ENCODE data around the gene ACADSB. TPM values are rescaled to one million over a fixed set of nuclear protein-coding genes. Genes with fewer than 3 reads are reported as not detected.
A peak's percentile ranks its signal among the peaks of the same experiment; 100 is the strongest.

The ACADSB gene
- total RNA-seq, 1 donor from 2014 or later: 13.1 TPM

DNA sequence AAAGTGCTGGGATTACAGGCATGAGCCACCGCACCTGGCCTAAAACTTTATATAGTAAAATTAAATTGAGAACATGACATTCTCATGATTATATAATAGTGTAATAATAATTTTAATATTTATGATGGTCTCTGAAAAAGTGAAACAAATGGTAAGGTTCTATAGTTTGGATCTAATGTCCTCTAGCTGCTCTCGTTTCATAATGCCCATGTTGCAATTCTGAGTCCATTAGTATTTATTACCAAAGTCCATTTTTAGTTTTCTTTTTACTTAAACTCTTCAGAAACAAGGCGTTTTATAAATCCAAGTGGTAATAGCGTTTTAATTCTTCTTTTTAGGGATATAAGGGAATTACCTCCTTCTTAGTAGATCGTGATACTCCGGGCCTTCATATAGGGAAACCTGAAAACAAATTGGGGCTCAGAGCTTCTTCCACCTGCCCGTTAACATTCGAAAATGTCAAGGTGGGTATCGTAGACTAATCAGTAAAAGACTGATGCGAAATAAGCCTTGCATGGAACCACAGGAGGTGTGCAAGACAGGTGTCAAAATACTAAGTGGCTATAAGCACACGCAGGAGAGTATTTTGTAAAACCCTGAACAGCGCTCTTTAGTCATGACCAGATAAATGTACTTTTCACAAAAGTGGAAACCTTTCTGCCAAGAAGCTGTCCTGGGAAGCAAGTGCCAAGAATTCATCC, 34.1 kb downstream of the ACADSB start:
- no peak for DNase-seq

DNA sequence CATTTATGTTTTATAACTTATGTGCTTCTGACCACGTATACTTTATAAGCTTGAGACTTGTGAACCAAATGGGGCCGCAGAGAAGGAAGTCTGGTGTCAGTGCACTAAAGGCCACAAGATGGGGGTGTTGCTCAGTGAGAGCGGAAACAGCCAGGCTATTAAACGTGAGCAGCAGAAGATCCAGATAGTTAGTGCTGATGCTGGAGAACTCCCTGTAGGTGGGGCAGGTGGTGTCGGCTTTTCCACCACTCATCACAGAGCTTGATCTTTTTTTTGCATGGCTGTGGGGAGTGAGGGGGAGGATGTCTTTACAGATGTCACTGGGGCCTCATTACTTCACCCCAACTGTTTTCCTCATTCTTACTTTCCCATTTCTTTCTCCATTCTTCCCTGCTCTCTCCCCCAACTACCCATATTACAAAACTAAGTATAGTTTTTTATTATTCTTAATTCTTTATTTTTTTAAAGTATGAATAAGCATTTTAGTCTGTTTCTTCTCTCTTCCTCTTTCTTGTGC, 34.7 kb downstream of the ACADSB start:
- peak; percentile 20 for DNase-seq

DNA sequence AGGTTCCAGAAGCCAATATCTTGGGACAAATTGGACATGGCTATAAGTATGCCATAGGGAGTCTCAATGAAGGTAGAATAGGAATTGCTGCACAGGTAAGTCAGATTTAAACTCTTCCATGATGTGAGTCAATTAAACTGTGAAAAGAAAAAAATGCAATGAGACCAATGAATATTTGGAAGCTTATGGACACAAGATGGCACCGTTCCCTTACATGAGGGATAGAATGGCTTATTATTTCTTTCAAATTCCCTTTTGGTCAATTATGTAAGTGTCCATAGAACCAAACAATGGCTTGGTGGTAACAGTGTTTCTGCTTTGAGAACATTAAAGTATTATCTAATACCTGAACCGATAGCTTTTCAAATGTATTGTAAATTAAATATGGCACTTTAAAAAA, 35.6 kb downstream of the ACADSB start:
- no peak for DNase-seq

DNA sequence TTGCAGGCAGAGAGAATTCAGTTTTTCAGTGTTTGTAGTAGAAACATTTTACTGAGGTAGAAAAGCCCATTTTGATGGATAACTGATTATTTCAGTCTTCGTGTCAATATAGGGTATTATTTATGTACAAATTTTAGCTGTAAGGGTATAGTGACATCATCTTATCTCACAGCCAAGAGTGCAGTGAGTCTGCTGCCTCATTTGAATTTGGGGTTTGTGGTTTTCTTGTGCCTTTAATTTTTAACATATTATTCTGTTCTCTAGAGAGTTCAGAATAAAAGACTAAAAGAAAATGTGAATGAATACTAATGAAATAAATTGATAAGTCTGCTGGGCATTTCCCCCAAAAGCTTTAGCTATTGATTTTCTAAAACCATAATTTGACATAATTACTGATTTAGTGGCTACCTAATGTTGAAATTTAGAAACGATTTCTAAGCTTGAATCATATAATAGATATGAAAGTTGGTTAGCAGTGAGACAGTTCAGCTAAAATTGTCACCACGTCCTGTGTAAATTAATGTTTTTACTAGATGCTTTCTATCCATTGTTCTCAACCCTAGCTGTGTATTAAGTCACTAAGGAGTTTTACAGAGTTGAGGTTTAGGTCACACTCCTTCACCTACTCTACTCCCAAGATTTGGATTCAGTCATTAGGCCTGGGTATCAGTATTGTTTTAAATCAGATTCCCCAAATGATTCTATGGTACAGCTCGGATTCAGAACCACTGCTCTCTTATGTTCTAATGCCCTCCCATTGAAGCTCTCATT, 37.3 kb downstream of the ACADSB start:
- DNase-seq: no peak

DNA sequence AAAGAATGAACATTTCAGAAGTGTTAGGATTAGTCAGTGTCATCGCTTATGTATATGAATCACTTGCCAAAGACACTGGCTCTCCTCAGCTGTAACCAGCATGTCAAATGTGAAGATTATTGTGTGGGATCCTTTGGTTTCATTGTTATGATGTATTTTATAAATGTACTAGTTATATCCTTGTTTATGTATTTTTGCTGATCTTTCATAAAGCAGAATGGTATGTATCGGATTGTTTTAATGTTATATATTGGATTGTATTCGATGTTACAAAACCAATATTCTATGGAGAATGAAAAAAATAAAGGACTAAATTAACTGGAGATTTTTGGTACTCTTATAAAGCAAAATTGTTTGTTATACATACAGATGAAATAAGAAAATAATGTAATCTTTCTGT, 49.2 kb downstream of the ACADSB start:
- DNase-seq: no peak

DNA sequence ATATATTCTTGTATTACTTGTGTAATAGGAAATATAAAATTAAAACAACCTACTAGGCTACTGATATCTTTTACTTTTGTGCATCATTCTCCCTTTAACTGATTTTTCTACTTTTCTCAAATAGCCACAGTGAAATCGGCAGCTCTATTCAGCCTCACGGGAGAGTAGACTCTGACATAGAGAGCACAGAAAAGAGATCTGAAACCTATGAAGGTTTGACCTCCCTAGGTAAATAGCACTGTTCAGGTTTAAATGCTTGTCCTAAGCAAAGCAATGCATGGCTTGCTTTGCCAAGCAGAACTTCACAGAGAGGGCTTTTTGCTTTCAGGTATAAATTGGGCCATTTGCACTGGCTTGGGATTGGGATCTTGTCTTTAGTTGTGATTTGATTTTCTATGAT, 53.1 kb downstream of the ACADSB start:
- DNase-seq: no peak

DNA sequence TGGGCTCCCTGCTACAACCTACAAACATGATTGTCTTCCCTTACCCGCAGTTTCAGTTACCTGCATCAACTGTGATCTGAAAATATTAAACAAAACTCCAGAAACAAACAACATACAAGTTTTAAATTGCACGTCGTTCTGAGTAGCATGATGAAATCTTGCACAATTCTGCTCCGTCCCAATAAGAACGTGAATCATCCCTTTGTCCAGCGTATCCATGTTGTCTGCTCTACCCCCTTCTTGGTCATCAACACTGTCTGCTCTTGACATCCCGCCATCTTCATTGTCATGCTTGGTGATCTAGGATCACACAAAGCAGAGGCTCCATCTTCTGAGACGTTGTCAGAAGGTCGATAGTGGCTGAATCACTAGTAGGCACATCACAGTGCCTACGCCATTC, 53.9 kb downstream of the ACADSB start:
- DNase-seq: no peak

DNA sequence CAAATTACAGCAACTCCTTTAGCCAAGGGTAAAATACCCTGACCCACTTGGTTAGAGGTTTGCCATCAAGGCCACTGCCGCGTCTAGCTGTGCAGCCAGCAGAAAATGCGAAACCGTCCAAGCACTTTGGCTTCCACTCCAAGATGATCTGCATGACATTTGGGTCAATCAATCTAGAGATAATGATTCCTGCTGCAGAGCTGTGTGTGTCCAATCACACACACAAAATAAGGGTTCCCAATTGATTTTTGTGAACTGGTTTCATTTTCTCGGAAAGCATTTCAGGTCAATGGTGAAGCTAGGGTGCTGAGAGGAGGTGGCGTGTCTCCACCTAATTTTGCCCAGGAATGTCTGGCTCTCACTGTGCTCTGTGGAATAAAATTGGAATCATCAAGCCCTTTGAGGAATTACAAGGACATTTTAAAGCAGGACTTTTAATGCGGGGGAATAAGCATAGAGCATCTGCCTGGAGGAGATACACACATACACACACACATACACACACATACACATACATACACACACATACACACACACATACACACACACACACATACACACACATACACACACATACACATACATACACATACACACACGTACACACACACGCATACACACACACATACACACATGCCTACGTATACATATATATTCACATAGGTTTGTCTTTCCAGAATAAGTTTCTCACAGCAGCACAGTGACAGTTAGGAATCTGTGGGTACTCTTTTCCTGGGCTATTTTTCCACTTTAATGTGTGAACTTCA, 59.5 kb downstream of the ACADSB start:
- DNase-seq: no peak

DNA sequence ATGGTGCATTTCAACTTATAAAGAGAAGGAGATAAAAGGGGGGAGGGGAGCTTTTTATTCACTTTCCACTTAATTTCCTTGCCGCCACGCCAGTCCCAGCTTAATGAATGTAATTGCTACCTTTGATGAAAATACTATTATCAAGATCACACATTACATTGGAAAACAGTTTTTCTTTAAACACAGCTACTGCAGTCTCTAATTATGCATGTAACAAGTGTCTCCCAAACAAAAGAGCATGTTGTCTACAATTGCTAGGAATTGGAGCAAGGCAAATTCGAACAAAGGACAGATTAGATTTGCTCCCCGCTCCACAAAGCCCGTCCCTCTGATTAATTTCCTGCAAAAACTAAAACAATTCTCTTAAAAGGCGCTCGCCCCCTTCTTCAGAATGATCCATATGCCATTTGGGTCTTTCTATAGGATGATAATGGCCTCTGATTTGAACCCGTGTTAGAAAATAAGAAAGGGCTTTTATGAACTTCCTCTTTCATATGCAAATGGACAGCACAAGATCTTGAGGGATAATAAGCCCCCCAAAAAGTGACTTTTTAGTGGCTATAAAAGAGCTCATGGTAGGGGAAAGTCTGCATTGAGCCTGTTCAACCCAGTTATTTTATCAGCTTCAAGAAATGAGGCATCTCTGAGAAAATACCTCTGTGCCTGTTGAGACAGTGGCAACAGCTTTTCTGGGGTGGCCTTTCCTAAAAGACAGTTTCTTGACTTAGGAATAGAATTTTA, 60.6 kb downstream of the ACADSB start:
- DNase-seq: no peak

DNA sequence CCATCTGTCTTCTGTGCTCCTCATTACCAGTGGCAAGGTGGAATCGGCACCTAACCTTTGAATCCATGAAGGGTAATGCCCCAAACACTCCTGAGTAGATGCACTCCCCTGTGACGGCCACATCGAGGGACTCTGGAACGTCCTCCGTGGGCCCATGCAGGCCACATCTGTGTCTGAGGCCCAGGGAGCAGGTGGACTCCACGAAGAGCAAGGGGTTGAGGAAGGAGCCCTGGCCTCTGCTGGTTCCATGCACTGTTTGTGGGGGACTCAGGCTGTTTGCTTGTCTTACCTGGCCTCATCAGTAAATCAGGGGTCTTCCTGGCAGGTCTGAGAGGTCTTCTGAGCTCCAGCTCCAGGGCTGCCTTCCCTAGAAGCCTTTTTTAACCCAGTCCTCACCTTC, 64.4 kb downstream of the ACADSB start:
- DNase-seq: no peak

DNA sequence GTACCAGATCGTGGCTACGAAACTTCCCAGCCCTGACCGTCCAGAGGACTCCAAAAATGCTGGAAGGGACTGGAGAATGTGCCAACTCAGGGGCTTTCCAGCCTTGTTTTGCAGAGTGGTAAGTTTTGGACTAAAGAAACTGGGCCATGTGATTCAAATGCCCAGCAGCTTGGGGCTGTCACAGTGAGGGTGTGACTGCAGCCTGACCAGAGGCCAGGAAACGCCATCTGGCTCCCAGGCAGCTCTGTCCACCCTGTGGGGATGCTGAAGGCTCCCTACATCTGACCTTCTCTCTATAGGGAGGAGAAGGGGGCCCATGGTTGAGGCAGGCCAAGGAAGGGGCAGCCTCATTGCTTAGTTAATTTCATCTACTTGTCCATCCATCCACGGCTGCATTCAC, 65.4 kb downstream of the ACADSB start:
- no peak for DNase-seq

DNA sequence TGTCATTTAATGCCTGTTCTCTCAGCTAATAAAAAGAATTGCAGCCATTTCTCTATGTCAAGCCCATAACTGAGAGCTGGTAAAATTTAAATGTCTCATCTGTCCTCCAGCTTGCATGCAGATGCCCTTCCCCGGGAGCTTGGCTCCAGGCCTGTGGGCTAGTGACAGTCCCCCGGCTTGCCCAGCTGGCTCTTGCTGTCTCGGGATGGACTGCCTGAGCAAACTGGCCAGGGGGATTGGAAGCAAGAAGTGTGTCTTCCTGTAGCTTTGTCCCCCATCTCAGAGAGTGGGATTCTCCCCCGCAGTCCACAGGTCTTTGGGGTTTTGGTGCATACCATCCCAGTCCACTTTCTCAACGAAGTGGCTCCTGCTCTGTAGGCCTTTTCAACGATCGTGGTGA, 73.1 kb downstream of the ACADSB start:
- no peak for DNase-seq

DNA sequence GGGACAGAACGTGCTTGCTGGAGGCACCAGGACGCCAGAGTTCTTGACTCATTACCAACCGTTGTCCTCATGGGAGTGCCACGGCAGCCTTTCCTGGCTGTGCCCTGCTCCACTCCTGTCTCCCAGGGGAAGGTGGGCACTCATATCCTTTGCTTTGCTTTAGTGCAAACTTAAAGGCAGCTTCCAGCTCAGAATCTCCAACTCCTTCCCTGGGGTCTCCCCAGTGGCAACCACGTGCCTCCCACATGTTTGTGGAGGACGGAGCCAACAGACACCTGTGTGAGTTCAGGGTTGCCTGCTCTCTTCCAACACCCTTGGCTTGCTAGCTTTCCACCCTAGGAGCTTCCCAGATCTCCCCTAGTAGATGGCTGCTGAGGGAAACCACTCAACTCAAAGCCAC, 75.0 kb downstream of the ACADSB start:
- no peak for DNase-seq

DNA sequence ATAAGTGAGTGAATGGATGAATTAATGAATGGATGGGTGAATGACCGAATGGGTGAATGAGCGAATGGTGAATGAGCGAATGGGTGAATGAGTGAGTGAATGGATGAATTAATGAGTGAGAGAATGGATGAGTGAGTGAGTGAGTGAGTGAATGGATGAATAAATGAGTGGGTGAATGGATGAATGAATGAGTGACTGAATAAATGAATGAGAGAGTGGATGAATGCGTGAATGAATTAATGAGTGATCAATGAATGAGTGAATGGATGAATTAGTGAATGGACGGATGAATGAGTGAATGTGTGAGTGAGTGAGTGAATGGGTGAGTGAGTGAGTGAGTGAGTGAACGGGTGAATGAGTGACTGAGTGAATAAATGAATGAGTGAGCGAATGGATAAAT, 77.5 kb downstream of the ACADSB start:
- DNase-seq: no peak

DNA sequence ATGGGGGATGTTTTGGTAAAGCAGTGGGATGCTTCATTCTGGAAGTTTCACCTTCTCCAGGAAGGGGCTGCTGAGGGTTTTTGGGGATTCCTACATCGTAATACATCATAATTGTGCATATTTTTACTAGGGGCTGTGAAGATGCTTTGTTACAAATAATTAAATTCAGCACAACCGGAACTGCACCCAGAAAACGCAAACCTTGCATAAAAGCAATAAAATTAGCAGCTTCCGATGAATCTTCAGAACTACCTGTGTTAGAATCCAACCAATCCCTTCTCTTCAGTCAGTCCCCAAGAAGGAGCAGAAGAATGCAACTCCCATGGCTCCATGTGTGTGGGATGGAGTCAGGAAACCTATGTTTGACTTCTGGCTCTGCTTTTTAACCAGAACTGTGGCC, 78.5 kb downstream of the ACADSB start:
- no peak for DNase-seq

DNA sequence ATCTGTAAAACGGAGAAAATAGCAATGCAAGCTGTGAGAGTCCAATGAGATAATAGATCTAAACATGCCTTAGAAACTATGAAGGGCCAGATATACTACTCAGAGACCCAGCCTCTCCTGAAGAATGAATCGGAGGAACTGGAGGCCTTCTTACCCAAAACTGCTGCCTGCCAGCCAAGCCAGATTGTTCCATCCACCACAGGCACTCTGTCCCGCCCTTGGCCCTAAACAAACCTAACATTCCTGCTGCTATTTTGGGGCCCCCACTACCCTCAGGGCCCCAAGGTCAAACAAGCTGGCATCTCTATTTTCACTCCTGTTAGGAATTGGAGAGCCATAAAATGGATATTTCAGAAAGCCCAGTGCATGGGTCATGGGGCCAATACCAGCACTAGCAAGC, 79.0 kb downstream of the ACADSB start:
- no peak for DNase-seq

DNA sequence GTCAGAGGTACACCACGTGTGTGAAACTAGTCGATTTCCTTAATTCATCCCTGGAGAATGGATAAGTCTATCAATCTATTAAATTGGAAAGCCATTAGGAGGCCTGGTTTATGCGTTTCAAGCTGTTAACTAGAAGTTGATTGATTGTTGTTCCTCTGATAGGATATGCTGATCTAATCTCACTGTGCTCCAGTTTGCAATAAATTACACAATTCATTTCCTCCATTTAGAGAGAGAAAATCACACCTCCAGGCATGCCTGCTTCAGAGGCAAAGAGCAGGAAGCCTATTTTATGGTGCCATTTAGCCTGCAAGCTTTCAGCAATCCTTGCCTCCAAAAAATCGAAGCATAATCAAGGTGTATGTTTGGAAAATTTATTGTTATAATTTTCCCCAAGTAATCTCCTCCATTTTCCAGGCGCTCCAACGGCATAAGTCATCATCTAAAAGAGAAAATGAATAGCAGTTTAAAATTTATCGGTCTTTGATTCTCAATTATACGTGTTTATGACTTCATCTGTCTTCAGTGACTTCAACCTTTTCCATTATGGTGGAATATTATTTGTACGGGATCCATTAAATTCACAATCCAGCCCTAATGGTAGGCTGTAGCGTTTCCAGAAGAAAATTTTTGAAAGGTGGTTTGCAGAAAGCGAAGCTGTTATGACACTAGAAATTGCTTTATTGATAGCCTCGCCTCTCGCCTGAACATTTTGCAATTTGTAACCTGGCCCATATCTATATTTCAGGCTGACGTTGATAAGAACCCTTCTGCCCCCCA, 84.0 kb downstream of the ACADSB start:
- no peak for DNase-seq

DNA sequence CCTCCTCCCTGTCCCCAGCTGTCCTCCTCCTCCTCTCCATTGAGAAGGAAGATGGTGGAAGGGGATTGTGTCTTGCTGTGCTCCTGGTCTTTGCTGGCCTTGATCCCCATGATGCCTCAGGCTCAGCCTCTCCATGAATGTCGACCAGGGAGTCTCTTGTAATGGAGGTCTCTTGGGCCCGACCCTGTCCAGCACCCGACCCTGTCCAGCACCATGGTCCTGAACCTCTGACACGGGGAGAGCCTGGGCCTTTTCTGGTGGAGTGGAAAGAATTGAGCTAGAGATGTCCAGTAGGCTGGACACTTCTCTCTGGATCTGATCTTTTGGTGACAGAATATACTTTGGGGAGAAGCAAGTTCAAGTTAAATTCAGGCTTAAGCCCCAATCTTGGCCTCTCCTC, 84.7 kb downstream of the ACADSB start:
- DNase-seq: no peak

DNA sequence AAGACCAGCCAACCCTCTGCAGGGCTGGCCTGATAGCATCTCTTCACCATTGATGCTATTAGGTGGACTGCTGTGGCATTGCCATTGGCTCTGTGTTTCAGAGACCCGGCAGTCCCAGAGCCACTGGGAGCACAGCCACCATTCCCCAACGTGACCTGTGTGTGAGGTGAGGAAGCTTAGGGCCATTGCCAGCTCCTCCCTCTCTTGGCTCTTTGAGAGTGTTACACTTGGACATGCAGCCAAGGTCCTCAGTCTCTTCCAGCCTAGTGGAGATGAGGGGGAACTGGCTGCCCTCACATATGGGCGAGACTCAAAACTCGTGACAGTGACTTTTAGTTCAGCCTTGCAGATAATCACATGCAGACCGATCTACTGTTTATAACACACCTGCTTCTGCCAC, 87.6 kb downstream of the ACADSB start:
- DNase-seq: no peak

DNA sequence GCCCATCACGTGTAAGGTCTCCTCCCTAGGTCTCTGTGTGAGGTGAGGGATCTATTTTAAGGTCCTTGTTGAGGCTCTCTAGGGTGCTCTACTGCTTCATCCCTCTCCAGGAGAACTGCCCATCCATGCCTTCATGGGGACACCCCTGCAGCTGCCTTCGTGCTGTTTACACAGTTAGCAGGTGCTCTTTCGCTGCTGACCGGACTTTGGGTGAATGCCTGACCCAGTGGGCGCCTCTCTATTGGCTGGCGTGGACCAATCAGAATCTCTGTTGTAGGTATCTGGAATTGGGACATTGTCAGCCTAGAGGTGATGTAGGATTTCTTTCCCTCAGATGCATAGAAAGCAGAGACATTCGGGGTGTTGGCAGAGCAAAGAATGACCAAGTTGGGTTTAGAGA, 88.2 kb downstream of the ACADSB start:
- no peak for DNase-seq

DNA sequence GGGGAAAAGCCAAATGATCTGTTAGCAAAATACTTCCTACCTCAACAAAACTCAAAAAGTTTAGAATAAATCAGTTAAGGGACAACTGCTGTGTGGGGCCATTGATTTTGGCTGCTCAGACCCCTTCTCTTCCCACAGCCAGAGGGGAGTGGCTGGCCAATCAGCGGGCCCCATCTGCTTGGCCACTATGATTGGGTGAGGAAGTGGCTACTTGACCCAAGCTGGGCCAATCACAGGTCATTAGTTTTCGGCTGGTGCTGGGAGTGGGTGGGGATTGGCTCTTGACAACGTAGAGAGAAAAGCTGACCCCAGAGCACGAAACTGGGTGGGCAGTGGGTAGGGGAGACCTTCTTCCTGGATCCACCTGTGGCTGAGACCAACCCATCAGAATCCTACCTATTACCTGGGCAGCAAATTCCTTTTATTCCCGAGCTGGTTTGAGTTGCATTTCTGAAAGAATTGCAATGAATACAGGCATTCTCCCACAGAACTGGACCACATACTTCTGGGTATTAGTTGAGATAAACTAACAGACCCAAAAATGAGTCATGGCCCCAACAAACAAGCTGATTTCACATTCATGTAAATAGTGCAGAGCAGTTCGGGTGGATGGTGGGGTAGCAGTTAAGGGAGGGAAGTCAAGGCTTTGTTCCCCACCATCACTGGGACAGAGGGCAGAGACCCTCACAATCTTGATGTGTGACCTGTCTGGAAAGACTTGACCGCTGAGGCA, 91.4 kb downstream of the ACADSB start:
- DNase-seq: no peak

Data from skin of body (tissue), 2 donors.